ENCODE measurements around the gene ARMC6. TPM values are rescaled to one million over a fixed set of nuclear protein-coding genes. Genes with fewer than 3 reads are reported as not detected.

The ARMC6 gene
- total RNA-seq, 4 donors from 2014 or later: 14.4 to 34.9 (median 26.0) TPM

- TF ChIP-seq POLR2AphosphoS5 (IDR thresholded peaks at IDR 0.05): no peak
- no peak for TF ChIP-seq CTCF (IDR thresholded peaks at IDR 0.05)
- TF ChIP-seq EP300 (IDR thresholded peaks at IDR 0.05): no peak
- TF ChIP-seq POLR2A (IDR thresholded peaks at IDR 0.05): no peak
- Histone ChIP-seq H3K27ac (no peak overlapping the region), H3K4me3 (no peak overlapping the region), H3K36me3 (peaks cover 66% of the 10 kb centered on the region), H3K4me1 (no peaks in the 10 kb centered on the region), H3K9me3 (no peaks in the 10 kb centered on the region), H3K27me3 (no peaks in the 10 kb centered on the region)
- DNase-seq (ENCODE audit: low spot score in 2 of 2): no peak
- 85% methylated on average over 11 of the region's 11 CpGs for WGBS
Measured at GRCh38 chr19:18999896-19000620, 33.3 kb upstream of the ARMC6 start.

- TF ChIP-seq CTCF (IDR thresholded peaks at IDR 0.05) (no peak), EP300 (IDR thresholded peaks at IDR 0.05) (no peak), POLR2AphosphoS5 (IDR thresholded peaks at IDR 0.05) (no peak)
- DNase-seq (ENCODE audit: low spot score in 2 of 2): no peak
- Histone ChIP-seq H3K27me3 (no peaks in the 10 kb centered on the region), H3K4me1 (no peaks in the 10 kb centered on the region), H3K27ac (no peak overlapping the region), H3K4me3 (no peak overlapping the region), H3K36me3 (peaks cover 91% of the 10 kb centered on the region), H3K9me3 (no peaks in the 10 kb centered on the region)
- WGBS: 95% methylated on average over 18 of the region's 18 CpGs
Measured at GRCh38 chr19:19004144-19004543, 29.3 kb upstream of the ARMC6 start.

GRCh38 chr19:19006213-19006612 lies 27.2 kb upstream of the ARMC6 start:
- H3K4me3 ChIP-seq: no peak overlapping the region
- 61% methylated on average over 3 of the region's 3 CpGs for WGBS
- H3K4me1 ChIP-seq: no peaks in the 10 kb centered on the region
- H3K27ac ChIP-seq: no peak overlapping the region
- no peak for DNase-seq (ENCODE audit: low spot score in 2 of 2)
- TF ChIP-seq POLR2A (IDR thresholded peaks at IDR 0.05) (no peak), EP300 (IDR thresholded peaks at IDR 0.05) (no peak), POLR2AphosphoS5 (IDR thresholded peaks at IDR 0.05) (no peak)
- no peaks in the 10 kb centered on the region for H3K27me3 ChIP-seq
- no peaks in the 10 kb centered on the region for H3K9me3 ChIP-seq
- peaks cover 93% of the 10 kb centered on the region for H3K36me3 ChIP-seq

GRCh38 chr19:19009951-19010350 lies 23.5 kb upstream of the ARMC6 start:
- peaks cover 93% of the 10 kb centered on the region for H3K36me3 ChIP-seq
- WGBS: 97% methylated on average over 14 of the region's 18 CpGs
- TF ChIP-seq POLR2AphosphoS5 (IDR thresholded peaks at IDR 0.05): no peak
- no peak for TF ChIP-seq POLR2A (IDR thresholded peaks at IDR 0.05)
- no peak for TF ChIP-seq CTCF (IDR thresholded peaks at IDR 0.05)
- TF ChIP-seq EP300 (IDR thresholded peaks at IDR 0.05): no peak

GRCh38 chr19:19010551-19010950 lies 22.9 kb upstream of the ARMC6 start:
- Histone ChIP-seq H3K4me3 (no peak overlapping the region), H3K4me1 (no peaks in the 10 kb centered on the region), H3K36me3 (peaks cover 93% of the 10 kb centered on the region), H3K27me3 (no peaks in the 10 kb centered on the region), H3K27ac (no peak overlapping the region), H3K9me3 (no peaks in the 10 kb centered on the region)
- no peak for DNase-seq (ENCODE audit: low spot score in 2 of 2)
- WGBS: 94% methylated on average over 5 of the region's 5 CpGs
- TF ChIP-seq POLR2A (IDR thresholded peaks at IDR 0.05) (no peak), POLR2AphosphoS5 (IDR thresholded peaks at IDR 0.05) (no peak)

More at GRCh38 chr19:19009951-19010350, 23.5 kb upstream of the ARMC6 start:
- H3K4me3 ChIP-seq: no peak overlapping the region
- no peaks in the 10 kb centered on the region for H3K4me1 ChIP-seq
- H3K27ac ChIP-seq: no peak overlapping the region
- no peaks in the 10 kb centered on the region for H3K27me3 ChIP-seq
- H3K9me3 ChIP-seq: no peaks in the 10 kb centered on the region
- DNase-seq (ENCODE audit: low spot score in 2 of 2): no peak

GRCh38 chr19:19021115-19021514 lies 12.3 kb upstream of the ARMC6 start:
- WGBS: 55% methylated on average over 3 of the region's 3 CpGs
- H3K4me1 ChIP-seq: peaks cover 6% of the 10 kb centered on the region

More at GRCh38 chr19:19021115-19021514, 12.3 kb upstream of the ARMC6 start:
- DNase-seq (ENCODE audit: low spot score in 2 of 2): no peak
- TF ChIP-seq EP300 (IDR thresholded peaks at IDR 0.05) (no peak), CTCF (IDR thresholded peaks at IDR 0.05) (no peak), POLR2AphosphoS5 (IDR thresholded peaks at IDR 0.05) (no peak), POLR2A (IDR thresholded peaks at IDR 0.05) (no peak)
- no peaks in the 10 kb centered on the region for H3K9me3 ChIP-seq
- H3K36me3 ChIP-seq: peaks cover 72% of the 10 kb centered on the region
- H3K4me3 ChIP-seq: no peak overlapping the region
- no peaks in the 10 kb centered on the region for H3K27me3 ChIP-seq
- H3K27ac ChIP-seq: no peak overlapping the region

All from suprapubic skin (tissue), 4 donors.